Lung (tissue), 12 donors: ENCODE data around the gene CPA2. TPM values are rescaled to one million over a fixed set of nuclear protein-coding genes. Genes with fewer than 3 reads are reported as not detected.
"Not testable (repeated sequence)": the region's sequence is repeated elsewhere in the genome, so short reads cannot be mapped to it uniquely, and the experiment has no call there.

Experiments used
- ATAC-seq: fragments of 200-7000 bp; cut with Tn5 transposase; one replicate; pipeline ENCODE4 v1.9.1; 2020; ENCODE audit warnings: moderate number of reproducible peaks; ENCODE audit not compliant: insufficient read depth, low FRiP score
- DNase-seq, 3 donors: peaks; one replicate each; pipeline ENCODE4 v3.0.0-alpha.2; 2013 to 2017
- H3K27ac ChIP-seq, 2 donors: one replicate each; pipeline ENCODE4 v1.5.1; 2013; ENCODE audit warnings: mild to moderate bottlenecking in 2 of 2, moderate library complexity in 2 of 2, control low read depth in 1 of 2, inconsistent platforms in 1 of 2, low read depth in 1 of 2, low read length in 1 of 2
- H3K27me3 ChIP-seq, 3 donors: one replicate each; pipeline ENCODE4 v1.5.1; 2013; ENCODE audit warnings: low read length in 2 of 3; ENCODE audit not compliant: control insufficient read depth in 3 of 3, insufficient read depth in 3 of 3
- H3K36me3 ChIP-seq, 4 donors: one replicate each; pipeline ENCODE4 v1.5.1; 2013; ENCODE audit warnings: low read length in 4 of 4, mild to moderate bottlenecking in 1 of 4, moderate library complexity in 1 of 4; ENCODE audit not compliant: control insufficient read depth in 4 of 4, insufficient read depth in 4 of 4
- H3K4me1 ChIP-seq, 5 donors: one replicate each; pipeline ENCODE4 v1.5.1; 2013; ENCODE audit warnings: low read length in 5 of 5, mild to moderate bottlenecking in 2 of 5, moderate library complexity in 1 of 5; ENCODE audit not compliant: control insufficient read depth in 5 of 5, insufficient read depth in 5 of 5
- H3K4me3 ChIP-seq: one replicate; pipeline ENCODE4 v1.5.1; 2013; ENCODE audit warnings: mild to moderate bottlenecking, control low read depth, moderate library complexity
- H3K9ac ChIP-seq, 2 donors: one replicate each; pipeline ENCODE4 v1.5.1; 2013; ENCODE audit warnings: low read length in 2 of 2, control low read depth in 1 of 2; ENCODE audit not compliant: insufficient read depth in 1 of 2
- H3K9me3 ChIP-seq, 4 donors: one replicate each; pipeline ENCODE4 v1.5.1; 2013; ENCODE audit warnings: low read length in 3 of 4, mild to moderate bottlenecking in 1 of 4, moderate library complexity in 1 of 4; ENCODE audit not compliant: control insufficient read depth in 4 of 4, insufficient read depth in 3 of 4
- CTCF ChIP-seq: IDR thresholded peaks from 2 replicates; pipeline ENCODE4 v1.5.1; 2012; ENCODE audit warnings: mild to moderate bottlenecking; ENCODE audit errors: control extremely low read depth, extremely low read depth
- WGBS, 2 donors: extraction: QIAGEN DNeasy Blood & Tissue Kit; methylation state at CpG; one replicate each; pipeline ENCODE4 v1.1.7; 2013; 5-methylcytosine and 5-hydroxymethylcytosine counted together
- polyA plus RNA-seq, 2 donors: library from polyadenylated mRNA; stranded (reverse); fragments of 200-250 nt; gene quantifications; one replicate each; pipeline ENCODE4 v1.2.1, GENCODE V29; 2013
- total RNA-seq, 2 donors: library from RNA; depleted of rRNA in 1 of 2; stranded (reverse); fragments of >200 nt in 1 of 2; gene quantifications; one replicate each; pipeline ENCODE4 v1.2.1, GENCODE V29; 2014 to 2021
- donor health status: control.
- donor health status: control.
- donor health status: Bipolar disorder and iron deficiency.
- donor health status: healthy.
- donor health status: DM: yes; HTN: yes; CAD: no.

The CPA2 gene
- total and polyA plus RNA-seq, 4 donors: 0.21 to 2.0 TPM; not detected in 2

GRCh38 chr7:130231792-130232191 is 34.9 kb upstream of the CPA2 start:
- ATAC-seq (no peak), DNase-seq (peak in 2 of 3 donors; percentile 4 to 22)
- Histone ChIP-seq H3K9ac (no peak overlapping the region), H3K4me1 (peaks cover 0 to 3% (median 0%) of the 10 kb centered on the region in 5 donors), H3K36me3 (no peaks in the 10 kb centered on the region), H3K9me3 (no peaks in the 10 kb centered on the region), H3K4me3 (no peak overlapping the region), H3K27ac (no peak overlapping the region), H3K27me3 (no peaks in the 10 kb centered on the region)
- 77 to 92% methylated on average over 6 of the region's 6 CpGs for WGBS, 2 donors
- no peak for TF ChIP-seq CTCF

GRCh38 chr7:130232209-130232608 is 34.5 kb upstream of the CPA2 start:
- Histone ChIP-seq H3K9me3 (no peaks in the 10 kb centered on the region), H3K27me3 (no peaks in the 10 kb centered on the region), H3K27ac (no peak overlapping the region), H3K9ac (no peak overlapping the region), H3K4me3 (no peak overlapping the region), H3K4me1 (peaks cover 0 to 3% (median 0%) of the 10 kb centered on the region in 5 donors), H3K36me3 (no peaks in the 10 kb centered on the region)
- DNase-seq (no peak), ATAC-seq (no peak)
- TF ChIP-seq CTCF: no peak
- WGBS, 2 donors: 88 to 94% methylated on average over 2 of the region's 2 CpGs

GRCh38 chr7:130234078-130234477 is 32.6 kb upstream of the CPA2 start:
- H3K36me3 ChIP-seq: no peaks in the 10 kb centered on the region
- no peak overlapping the region for H3K4me3 ChIP-seq
- H3K9me3 ChIP-seq: no peaks in the 10 kb centered on the region
- no peak for TF ChIP-seq CTCF
- no peak overlapping the region for H3K9ac ChIP-seq
- DNase-seq: no peak
- ATAC-seq: no peak
- WGBS, 2 donors: 85 to 91% methylated on average over 2 of the region's 2 CpGs
- no peaks in the 10 kb centered on the region for H3K4me1 ChIP-seq
- H3K27me3 ChIP-seq: no peaks in the 10 kb centered on the region
- no peak overlapping the region for H3K27ac ChIP-seq

- H3K9me3 ChIP-seq, H3K9ac ChIP-seq, ATAC-seq, DNase-seq, H3K27ac ChIP-seq, H3K4me3 ChIP-seq, H3K36me3 ChIP-seq, H3K4me1 ChIP-seq, H3K27me3 ChIP-seq: not testable (repeated sequence)
- 83 to 84% methylated on average over 4 of the region's 4 CpGs for WGBS, 2 donors
Observed at GRCh38 chr7:130236361-130236760, 30.3 kb upstream of the CPA2 start.
